Measurements from ENCODE around the gene NEUROD2. TPM values are rescaled to one million over a fixed set of nuclear protein-coding genes. Genes with fewer than 3 reads are reported as not detected.
A peak's percentile ranks its signal among the peaks of the same experiment; 100 is the strongest.

Gene NEUROD2
- total RNA-seq, 2 donors from 2014 or later: not detected

DNA sequence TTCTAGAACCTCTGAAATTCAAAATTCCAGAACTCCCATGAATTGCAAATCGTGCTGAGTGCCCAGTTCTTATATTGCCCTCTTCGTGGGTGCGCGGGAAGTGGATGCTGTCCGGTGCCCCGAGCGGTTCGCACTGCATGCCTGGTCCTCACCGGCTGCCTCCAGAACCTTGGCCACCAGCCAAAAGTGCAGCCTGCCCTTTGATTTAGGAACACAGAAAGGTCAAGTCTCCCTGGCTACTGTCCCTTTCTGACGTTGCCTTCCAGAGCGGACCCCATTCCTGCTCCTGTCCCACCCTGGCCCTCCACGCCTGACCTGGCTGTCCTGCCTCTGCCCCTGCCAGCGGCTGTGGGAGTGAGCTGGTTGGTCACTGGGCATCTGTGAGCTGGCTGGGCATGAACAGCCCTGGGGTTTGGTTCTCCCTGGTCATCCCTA is 9.7 kb downstream of the NEUROD2 start:
- DNase-seq (ENCODE audit: low spot score): no peak
- Histone ChIP-seq H3K4me1 (ENCODE audit: control insufficient read depth in 1 of 2, low read depth in 2 of 2) (peaks cover 14 to 21% of the 10 kb centered on the region in 2 donors), H3K27me3 (replicated peaks; ENCODE audit: insufficient read depth) (peaks cover 41% of the 10 kb centered on the region), H3K4me3 (no peak overlapping the region), H3K27ac (no peak overlapping the region), H3K36me3 (no peaks in the 10 kb centered on the region), H3K9me3 (no peaks in the 10 kb centered on the region)
- no peak for ATAC-seq (ENCODE audit: insufficient number of reproducible peaks, low FRiP score, low read depth)
- TF ChIP-seq CTCF (IDR thresholded peaks at IDR 0.05): no peak

GRCh38 chr17:39597372-39598046 is 10.2 kb downstream of the NEUROD2 start:
- Histone ChIP-seq H3K4me1 (ENCODE audit: control insufficient read depth in 1 of 2, low read depth in 2 of 2) (peaks cover 14 to 21% of the 10 kb centered on the region in 2 donors), H3K9me3 (no peaks in the 10 kb centered on the region), H3K4me3 (no peak overlapping the region), H3K27me3 (replicated peaks; ENCODE audit: insufficient read depth) (peaks cover 45% of the 10 kb centered on the region), H3K27ac (peak overlapping the region in 1 of 2 donors; percentile 22), H3K36me3 (no peaks in the 10 kb centered on the region)
- ATAC-seq (ENCODE audit: insufficient number of reproducible peaks, low FRiP score, low read depth): no peak
- TF ChIP-seq CTCF (IDR thresholded peaks at IDR 0.05): no peak
- no peak for DNase-seq (ENCODE audit: low spot score)

GRCh38 chr17:39596543-39597267 is 11.0 kb downstream of the NEUROD2 start:
- ATAC-seq (ENCODE audit: insufficient number of reproducible peaks, low FRiP score, low read depth): no peak
- H3K27me3 ChIP-seq (replicated peaks; ENCODE audit: insufficient read depth): peaks cover 45% of the 10 kb centered on the region
- no peak for TF ChIP-seq CTCF (IDR thresholded peaks at IDR 0.05)
- H3K36me3 ChIP-seq: no peaks in the 10 kb centered on the region
- peaks cover 14 to 21% of the 10 kb centered on the region in 2 donors for H3K4me1 ChIP-seq (ENCODE audit: control insufficient read depth in 1 of 2, low read depth in 2 of 2)
- no peaks in the 10 kb centered on the region for H3K9me3 ChIP-seq
- H3K4me3 ChIP-seq: no peak overlapping the region
- no peak for DNase-seq (ENCODE audit: low spot score)
- no peak overlapping the region for H3K27ac ChIP-seq

- H3K27me3 ChIP-seq (replicated peaks; ENCODE audit: insufficient read depth): peaks cover 38% of the 10 kb centered on the region
- no peak overlapping the region for H3K4me3 ChIP-seq
- no peak for ATAC-seq (ENCODE audit: insufficient number of reproducible peaks, low FRiP score, low read depth)
- H3K9me3 ChIP-seq: no peaks in the 10 kb centered on the region
- H3K36me3 ChIP-seq: no peaks in the 10 kb centered on the region
- H3K27ac ChIP-seq: no peak overlapping the region
- peaks cover 14 to 21% of the 10 kb centered on the region in 2 donors for H3K4me1 ChIP-seq (ENCODE audit: control insufficient read depth in 1 of 2, low read depth in 2 of 2)
- TF ChIP-seq CTCF (IDR thresholded peaks at IDR 0.05): no peak
- DNase-seq (ENCODE audit: low spot score): no peak
Observed at GRCh38 chr17:39595928-39596510, 11.7 kb downstream of the NEUROD2 start.

DNA sequence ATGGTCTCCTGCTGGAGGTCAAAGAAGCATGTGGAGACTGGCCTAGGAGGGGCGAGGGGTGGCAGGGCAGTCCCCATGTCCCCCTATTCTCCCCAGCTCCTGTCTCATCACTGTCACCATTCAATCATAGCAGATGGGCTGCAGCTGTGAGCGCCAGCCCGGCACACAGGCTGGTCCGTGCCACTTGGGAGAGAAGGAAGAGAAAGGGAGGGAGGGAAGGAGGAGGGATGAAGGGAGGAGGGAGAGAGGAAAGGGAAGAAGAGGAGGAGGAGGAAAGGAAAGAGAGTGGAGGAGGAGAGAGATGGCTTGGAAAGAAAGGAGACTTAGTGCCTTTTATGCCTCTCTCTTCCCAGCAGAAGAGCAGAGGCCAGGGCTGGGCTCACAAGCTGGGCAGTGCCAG is 12.4 kb downstream of the NEUROD2 start:
- Histone ChIP-seq H3K27ac (no peak overlapping the region), H3K36me3 (no peaks in the 10 kb centered on the region), H3K9me3 (no peaks in the 10 kb centered on the region), H3K4me3 (no peak overlapping the region), H3K27me3 (replicated peaks; ENCODE audit: insufficient read depth) (peaks cover 32% of the 10 kb centered on the region), H3K4me1 (ENCODE audit: control insufficient read depth in 1 of 2, low read depth in 2 of 2) (peaks cover 14 to 21% of the 10 kb centered on the region in 2 donors)
- DNase-seq (ENCODE audit: low spot score) (no peak), ATAC-seq (ENCODE audit: insufficient number of reproducible peaks, low FRiP score, low read depth) (no peak)
- no peak for TF ChIP-seq CTCF (IDR thresholded peaks at IDR 0.05)

All from thoracic aorta (tissue), 2 donors.